Heart right ventricle (tissue), 16 donors: ENCODE results near the gene RPL39L. TPM values are rescaled to one million over a fixed set of nuclear protein-coding genes. Genes with fewer than 3 reads are reported as not detected.

ENCODE experiments used
- ATAC-seq, 8 donors: fragments of 200-7000 bp; cut with Tn5 transposase; one replicate each; pipeline ENCODE4 v1.9.1; 2020; ENCODE audit warnings: mild to moderate bottlenecking in 8 of 8, moderate library complexity in 8 of 8, moderate number of reproducible peaks in 1 of 8
- DNase-seq, 2 donors: peaks; one replicate each; pipeline ENCODE4 v3.0.0-alpha.2; 2020
- H3K27ac ChIP-seq, 10 donors: fragments of 200-600 bp; sonication (generic) in 2 of 10; one replicate each; pipeline versions ENCODE4 v1.5.0 to v1.8.0; 2020 to 2022; ENCODE audit warnings: mild to moderate bottlenecking in 3 of 10
- H3K27me3 ChIP-seq, 7 donors: fragments of 200-600 bp; one replicate each; pipeline ENCODE4 v1.8.0; 2021 to 2022; ENCODE audit warnings: mild to moderate bottlenecking in 2 of 7
- H3K36me3 ChIP-seq, 9 donors: fragments of 200-600 bp; sonication (generic) in 1 of 9; one replicate each; pipeline versions ENCODE4 v1.5.0 to v1.8.0; 2020 to 2022; ENCODE audit warnings: mild to moderate bottlenecking in 2 of 9
- H3K4me1 ChIP-seq, 9 donors: fragments of 200-600 bp; sonication (generic) in 1 of 9; one replicate each; pipeline versions ENCODE4 v1.5.0 to v1.8.0; 2020 to 2022; ENCODE audit warnings: mild to moderate bottlenecking in 4 of 9
- H3K4me3 ChIP-seq, 10 donors: fragments of 200-600 bp; sonication (generic) in 2 of 10; one replicate each; pipeline versions ENCODE4 v1.5.0 to v1.8.0; 2020 to 2022; ENCODE audit warnings: mild to moderate bottlenecking in 7 of 10, moderate library complexity in 2 of 10
- H3K9me3 ChIP-seq, 11 donors: fragments of 200-600 bp in 10 of 11; sonication (generic) in 2 of 11; one replicate each; pipeline versions ENCODE4 v1.5.0 to v1.8.0; 2013 to 2022; ENCODE audit warnings: mild to moderate bottlenecking in 2 of 11, control low read depth in 1 of 11, moderate library complexity in 1 of 11
- CTCF ChIP-seq, 9 donors: fragments of 200-600 bp; sonication (generic) in 2 of 9; IDR thresholded peaks; one replicate each; pipeline versions ENCODE4 v1.5.0 to v1.8.0; 2021 to 2022; ENCODE audit warnings: antibody characterized with exemption in 9 of 9, mild to moderate bottlenecking in 5 of 9, moderate library complexity in 1 of 9
- WGBS, 2 donors: extraction: QIAGEN DNeasy Blood & Tissue Kit; methylation state at CpG; one replicate each; pipeline ENCODE4 v1.1.7; 2013; ENCODE audit warnings: inconsistent platforms in 1 of 2; 5-methylcytosine and 5-hydroxymethylcytosine counted together
- intact Hi-C, 10 donors: fragments of 100-400 bp; cut with DNase I; formaldehyde crosslinking; loops; one replicate each; pipeline versions ENCODE4 v1.11.1 to v1.14.2; 2022
- polyA plus RNA-seq, 2 donors: library from polyadenylated mRNA; stranded (reverse); fragments of 200-250 nt; gene quantifications; one replicate each; pipeline ENCODE4 v1.2.3, GENCODE V29; 2013
- total RNA-seq, 10 donors: library from RNA; stranded (reverse); fragmentation: NEBNext Ultra II Directional in 3 of 10; extraction: Animal tissue kit (Norgen Biotek cat#: 25700) in 3 of 10; gene quantifications; one replicate each; pipeline versions ENCODE4 v1.2.1 to v1.2.4, GENCODE V29; 2021 to 2023
- donor health status: Arrhythmogenic right ventricular cardiomyopathy.
- donor health status: ischemic (EF 13 %, LVEDD 7.1; RV severe dilation, severe dysfunction).
- donor health status: healthy with polysubstance abuse.
- donor health status: DM: no; HTN: yes; CAD: no.
- donor health status: DM: no; HTN: no; CAD: no.
- donor health status: ischemic (EF 25% LVEDD 6.9; RV normal size, moderate dysfunction).
- donor health status: ischemic (EF 25% LVEDD 5.7; RV mildly dilated, moderate dysfunction).
- donor health status: healthy.
- donor health status: DM: yes; HTN: yes; CAD: no.
- donor health status: Ischemic cardiomyopathy.
- donor health status: ischemic (EF 35%, LVEDD 5.7; RV mildly dilated, moderate dysfunction).
- donor health status: nonischemic (EF 11% LVEDD 7.7; RV severe dilation, severe dysfunction).
- donor health status: DM: yes; HTN: yes; CAD: no.
- donor health status: PGD.
- donor health status: ischemic (EF 29% LVEDD 5.4; RV normal size, mild dysfunction).
- donor health status: nonischemic (EF 23%, LVEDD 6.1; RV moderate dilation, normal function).

The RPL39L gene
- total and polyA plus RNA-seq, 12 donors: 0.44 to 17.8 (median 5.6) TPM

- intact Hi-C loops: no loop called here
- no peak for DNase-seq
- Histone ChIP-seq H3K36me3 (no peaks in the 10 kb centered on the region), H3K4me1 (no peaks in the 10 kb centered on the region), H3K27me3 (no peaks in the 10 kb centered on the region), H3K9me3 (peaks cover 0 to 15% (median 0%) of the 10 kb centered on the region in 11 donors), H3K4me3 (no peak overlapping the region), H3K27ac (no peak overlapping the region)
- WGBS, 2 donors: 92 to 93% methylated on average over 7 of the region's 7 CpGs
- ATAC-seq: no peak
- TF ChIP-seq CTCF (IDR thresholded peaks at IDR 0.05): no peak
These were observed 10.9 kb upstream of the RPL39L start for GRCh38 chr3:187150186-187150585.

GRCh38 chr3:187146389-187146788, 7.1 kb upstream of the RPL39L start:
- DNase-seq: no peak
- Histone ChIP-seq H3K9me3 (peaks cover 0 to 12% (median 0%) of the 10 kb centered on the region in 11 donors), H3K4me3 (no peak overlapping the region), H3K27ac (no peak overlapping the region), H3K36me3 (no peaks in the 10 kb centered on the region), H3K4me1 (no peaks in the 10 kb centered on the region), H3K27me3 (no peaks in the 10 kb centered on the region)
- no peak for ATAC-seq
- 76 to 81% methylated on average over 3 of the region's 3 CpGs for WGBS, 2 donors
- TF ChIP-seq CTCF (IDR thresholded peaks at IDR 0.05): no peak
- intact Hi-C loops: loop anchor here in 1 of 10 donors (10.0 kb wide), 1 partner anchor 502 kb away; the partner anchor contains the start of gene FETUB

DNA sequence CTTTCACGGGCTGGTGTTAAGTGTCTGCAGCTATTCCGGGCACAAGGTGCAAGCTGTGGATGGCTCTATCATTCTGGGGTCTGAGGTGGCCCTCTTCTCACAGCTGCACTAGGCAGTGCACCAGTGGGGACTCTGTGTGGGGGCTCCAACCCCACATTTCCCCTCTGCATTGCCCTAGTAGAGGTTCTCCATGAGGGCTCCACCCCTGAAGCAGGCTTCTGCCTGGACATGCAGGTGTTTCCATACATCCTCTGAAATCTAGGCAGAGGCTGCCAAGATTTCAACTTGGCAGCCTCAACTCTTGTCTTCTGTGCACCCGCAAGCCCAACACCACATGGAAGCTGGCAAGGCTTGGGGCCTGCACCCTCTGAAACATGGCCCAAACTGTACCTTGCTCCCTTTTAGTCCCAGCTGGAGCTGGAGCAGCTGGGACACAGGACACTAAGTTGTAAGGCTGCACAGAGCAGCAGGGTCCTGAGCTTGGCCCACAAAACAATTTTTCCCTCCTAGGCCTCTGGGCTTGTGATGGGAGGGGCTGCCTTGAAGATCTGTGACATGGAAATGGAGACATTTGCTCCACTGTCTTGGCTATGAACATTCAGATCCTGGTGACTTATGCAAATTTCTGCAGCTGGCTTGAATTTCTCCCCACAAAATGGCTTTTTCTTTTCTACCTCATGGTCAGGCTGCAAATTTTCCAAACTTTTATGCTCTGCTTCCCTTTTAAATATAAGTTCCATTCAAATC, 6.0 kb upstream of the RPL39L start:
- ATAC-seq: no peak
- intact Hi-C loops: loop anchor here in 1 of 10 donors (10.0 kb wide), 1 partner anchor 501 kb away; the partner anchor contains the start of gene FETUB
- DNase-seq: no peak
- Histone ChIP-seq H3K36me3 (no peaks in the 10 kb centered on the region), H3K4me1 (no peaks in the 10 kb centered on the region), H3K27me3 (no peaks in the 10 kb centered on the region), H3K27ac (no peak overlapping the region), H3K4me3 (no peak overlapping the region), H3K9me3 (peaks cover 0 to 12% (median 0%) of the 10 kb centered on the region in 11 donors)
- WGBS, 2 donors: 96 to 98% methylated on average over 3 of the region's 3 CpGs
- TF ChIP-seq CTCF (IDR thresholded peaks at IDR 0.05): no peak

DNA sequence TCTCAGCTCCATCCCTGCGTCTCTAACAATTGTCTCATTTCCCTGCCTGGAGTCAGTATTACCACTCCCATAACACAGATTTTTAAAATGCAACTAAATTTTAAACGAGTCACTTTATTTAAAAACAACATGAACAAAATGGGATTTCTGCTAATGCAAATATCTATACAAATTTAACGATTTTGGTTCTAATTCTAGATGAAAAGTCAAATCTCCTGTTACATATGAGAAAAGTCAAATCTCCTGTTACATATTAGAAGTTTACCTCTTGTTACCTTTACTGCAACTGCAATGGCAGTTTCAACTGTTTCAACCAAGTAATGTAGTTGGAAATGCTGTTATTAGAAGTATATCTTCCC, 578 bp upstream of the RPL39L start:
- ATAC-seq (no peak), DNase-seq (no peak)
- TF ChIP-seq CTCF (IDR thresholded peaks at IDR 0.05): peak in 4 of 9 donors; percentile 4 to 39 (median 26)
- whole genome bisulfite sequencing, 2 donors: 26 to 28% methylated on average over 3 of the region's 3 CpGs
- Histone ChIP-seq H3K4me1 (peaks cover 0 to 18% (median 6%) of the 10 kb centered on the region in 9 donors), H3K4me3 (peak overlapping the region in 9 of 10 donors; percentile 40 to 68 (median 63)), H3K27me3 (no peaks in the 10 kb centered on the region), H3K27ac (peak overlapping the region in 3 of 10 donors; percentile 23 to 73 (median 71)), H3K36me3 (no peaks in the 10 kb centered on the region), H3K9me3 (peaks cover 0 to 9% (median 0%) of the 10 kb centered on the region in 11 donors)
- intact Hi-C loops: loop anchor here in 1 of 10 donors (10.0 kb wide), 1 partner anchor 495 kb away; the partner anchor contains the start of gene FETUB
